SHP77 (cell line): ENCODE measurements around the gene SHROOM1.
"Not testable (repeated sequence)": the region's sequence is repeated elsewhere in the genome, so short reads cannot be mapped to it uniquely, and the experiment has no call there.

Source experiments
- DNase-seq, 2 experiments: peaks; one replicate each; lab custom pipeline; 2025; lab: John Stamatoyannopoulos, UW

SHROOM1 gene

GRCh38 chr5:132830436-132831094 lies at the start of gene SHROOM1:
TSS of gene SHROOM1 (minus strand) at chr5:132830647. CDS start at chr5:132826140, 4,507 bp downstream.
- DNase-seq, result peak in 1 of 2 experiments; percentile 53

DNA sequence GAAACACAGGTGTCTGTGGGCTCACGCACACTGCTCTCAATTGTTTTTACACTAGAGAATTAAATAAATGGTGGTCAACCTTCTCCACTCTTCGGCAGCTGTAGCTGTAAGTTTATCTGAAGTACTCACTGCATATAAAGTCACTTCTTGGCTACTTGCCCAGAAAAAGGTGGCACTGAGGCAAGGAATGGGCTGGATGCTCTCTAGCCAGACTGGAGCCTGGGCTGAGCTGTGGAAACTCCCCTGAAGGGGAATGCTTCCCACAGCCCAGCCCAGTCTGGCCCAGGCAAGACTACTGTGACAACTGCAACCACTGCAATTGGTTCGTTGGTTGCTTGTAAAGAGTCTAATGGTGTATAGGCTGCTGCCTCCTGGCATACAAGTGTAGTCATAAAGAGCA lies 47.5 kb upstream of the SHROOM1 start:
- DNase-seq, result no peak

- DNase-seq, result no peak
Observed at GRCh38 chr5:132877466-132877865, 47.0 kb upstream of the SHROOM1 start.

- DNase-seq, result no peak
Observed at GRCh38 chr5:132876020-132876759, 45.7 kb upstream of the SHROOM1 start.

- DNase-seq, result no peak
Observed at GRCh38 chr5:132873930-132874271, 43.5 kb upstream of the SHROOM1 start.

GRCh38 chr5:132873119-132873929 lies 42.9 kb upstream of the SHROOM1 start, which contains the start of gene LEAP2:
TSS of gene LEAP2 (plus strand) at chr5:132873668. CDS start at chr5:132873695, 27 bp downstream.
- DNase-seq, result no peak

GRCh38 chr5:132872788-132873118 lies 42.3 kb upstream of the SHROOM1 start:
- no peak for DNase-seq

DNA sequence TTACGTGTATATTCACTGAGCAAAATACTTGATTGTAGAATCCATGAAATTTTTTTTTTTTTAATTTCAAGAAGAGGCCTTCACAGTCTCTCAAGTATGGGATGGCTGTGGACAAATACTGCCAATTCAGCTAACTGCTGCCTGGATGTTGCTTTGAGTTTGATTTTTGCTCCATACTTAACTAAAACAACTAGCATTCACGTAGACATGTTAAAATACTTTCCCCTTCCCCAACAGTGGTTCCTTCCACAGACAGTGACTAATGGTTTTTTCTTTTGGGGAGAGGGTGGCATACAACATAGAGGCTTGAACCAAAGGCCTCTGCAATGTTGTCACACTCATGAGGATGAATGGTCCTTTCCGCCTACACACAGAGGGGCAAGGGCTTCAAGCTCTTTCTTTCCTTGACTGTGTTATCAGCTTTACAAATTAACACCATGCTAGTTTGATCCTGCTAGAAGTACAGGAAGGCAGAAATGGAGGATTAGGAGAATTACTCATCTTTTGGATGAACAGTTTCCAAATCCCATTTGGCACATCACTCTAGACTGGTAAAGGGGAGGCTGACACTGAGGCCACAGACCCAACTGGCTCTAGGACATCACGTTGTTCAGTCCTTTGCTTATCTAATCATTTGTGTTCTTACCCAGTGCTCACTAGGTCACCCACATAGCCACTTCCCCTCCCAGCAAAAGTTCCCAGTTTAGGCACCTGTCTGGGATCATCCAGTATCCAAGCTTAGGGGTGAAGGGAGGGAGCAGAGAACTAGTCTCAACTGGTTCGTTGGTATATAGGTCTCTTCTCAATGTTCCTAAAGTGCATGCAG lies 41.2 kb upstream of the SHROOM1 start:
- DNase-seq, result no peak

GRCh38 chr5:132870801-132871200 lies 40.4 kb upstream of the SHROOM1 start:
- DNase-seq, result no peak

GRCh38 chr5:132868754-132869153 lies 38.3 kb upstream of the SHROOM1 start:
- DNase-seq, result no peak

- DNase-seq, result no peak
Observed at GRCh38 chr5:132867046-132867451, 36.6 kb upstream of the SHROOM1 start.

GRCh38 chr5:132866342-132867045 lies 36.0 kb upstream of the SHROOM1 start, which contains the start of the genes GDF9 and UQCRQ:
TSS of gene GDF9 (minus strand) at chr5:132866469. CDS start at chr5:132864533, 1,936 bp downstream.
TSS of gene UQCRQ (plus strand) at chr5:132866642. CDS start at chr5:132866882, 240 bp downstream.
- DNase-seq, result peak; percentile 98 to 99

DNA sequence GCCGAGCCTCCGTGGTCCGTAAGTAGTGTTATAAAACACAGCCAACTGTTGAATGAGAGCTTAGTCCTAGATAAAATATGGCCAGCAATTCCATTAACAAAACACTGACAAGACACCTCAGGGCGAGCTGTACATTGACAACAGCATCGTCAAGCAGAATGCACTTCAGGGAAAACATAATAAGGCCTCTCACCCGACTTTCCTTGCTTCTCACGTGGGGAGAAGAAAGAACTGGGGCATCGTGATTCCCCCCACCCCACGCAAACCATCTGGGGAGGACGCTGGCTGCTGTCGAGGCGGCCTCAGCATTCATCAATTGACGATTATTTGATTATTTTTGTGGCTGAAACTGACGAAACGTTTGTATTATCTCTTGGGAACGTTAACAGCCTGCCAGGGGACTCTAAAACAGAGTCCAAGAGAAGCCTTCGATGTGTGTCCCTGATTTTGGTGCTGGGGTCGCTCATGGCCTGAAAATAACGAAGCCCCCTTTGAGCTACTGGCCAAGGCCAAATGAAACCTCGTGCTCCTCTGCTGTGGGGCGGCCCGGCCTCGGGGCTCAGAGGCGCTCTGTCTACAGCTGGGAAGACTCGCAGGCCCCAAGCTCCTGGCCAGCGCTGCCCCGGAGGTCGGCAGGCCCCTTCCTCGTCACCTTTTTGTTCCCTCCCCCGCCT lies 35.4 kb upstream of the SHROOM1 start:
- no peak for DNase-seq

DNA sequence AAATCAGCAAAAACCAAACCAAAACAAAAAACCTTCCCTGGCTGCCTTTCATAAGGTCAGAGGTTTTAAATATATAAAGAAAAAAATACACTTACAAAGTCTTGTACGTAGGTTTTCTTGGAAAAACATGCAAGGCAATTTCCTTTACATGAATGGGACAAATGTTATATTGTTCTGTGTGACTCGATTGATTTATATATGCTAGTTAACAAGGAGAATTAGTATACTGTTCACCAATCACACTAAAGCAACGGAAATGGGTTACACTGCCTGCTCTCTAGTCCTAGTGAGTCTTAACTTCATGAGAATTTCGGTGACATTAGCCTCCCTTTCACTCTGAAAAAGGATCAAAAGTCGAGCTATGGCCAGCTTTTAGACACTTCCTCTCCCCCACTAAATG lies 30.3 kb upstream of the SHROOM1 start:
- DNase-seq, result no peak

- DNase-seq, result no peak
Observed at GRCh38 chr5:132859889-132860437, 29.5 kb upstream of the SHROOM1 start.

DNA sequence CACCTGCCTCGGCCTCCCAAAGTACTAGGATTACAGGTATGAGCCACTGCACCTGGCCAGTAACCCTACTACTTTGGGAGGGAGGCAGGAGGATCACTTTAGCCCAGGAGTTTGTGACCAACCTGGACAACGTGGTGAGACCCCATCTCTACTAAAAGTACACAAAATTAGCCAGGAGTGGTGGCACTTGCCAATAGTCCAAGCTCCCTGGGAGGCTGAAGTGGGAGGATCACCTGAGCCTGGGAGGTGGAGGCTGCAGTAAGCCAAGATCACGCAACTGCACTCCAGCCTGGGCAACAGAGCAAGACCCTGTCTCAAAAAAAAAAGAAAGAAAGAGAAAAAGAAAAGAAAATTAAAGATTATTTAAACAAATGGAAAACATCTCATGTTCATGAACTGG lies 25.6 kb upstream of the SHROOM1 start:
- no peak for DNase-seq

GRCh38 chr5:132854992-132855391 lies 24.5 kb upstream of the SHROOM1 start:
- DNase-seq, result not testable (repeated sequence)

GRCh38 chr5:132854301-132854700 lies 23.9 kb upstream of the SHROOM1 start:
- DNase-seq, result no peak

DNA sequence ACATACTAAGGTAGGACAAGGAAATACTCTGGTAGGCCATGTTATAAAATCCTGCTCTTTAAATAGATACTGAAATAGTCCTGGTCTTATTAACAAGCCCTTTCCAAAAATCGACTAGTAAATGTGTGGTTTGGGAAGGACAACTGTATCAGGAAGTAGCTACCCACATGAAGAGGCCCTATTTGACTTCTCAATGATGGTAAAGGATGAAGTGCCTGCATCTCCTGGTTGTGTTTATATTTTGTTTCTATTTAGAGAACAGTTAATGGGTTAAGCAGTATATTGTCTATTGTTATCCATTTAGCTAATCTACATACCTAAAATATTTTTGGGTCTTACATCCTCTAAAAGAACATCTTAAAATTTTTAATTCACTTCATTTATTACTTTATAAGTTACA lies 23.3 kb upstream of the SHROOM1 start:
- DNase-seq, result no peak

DNA sequence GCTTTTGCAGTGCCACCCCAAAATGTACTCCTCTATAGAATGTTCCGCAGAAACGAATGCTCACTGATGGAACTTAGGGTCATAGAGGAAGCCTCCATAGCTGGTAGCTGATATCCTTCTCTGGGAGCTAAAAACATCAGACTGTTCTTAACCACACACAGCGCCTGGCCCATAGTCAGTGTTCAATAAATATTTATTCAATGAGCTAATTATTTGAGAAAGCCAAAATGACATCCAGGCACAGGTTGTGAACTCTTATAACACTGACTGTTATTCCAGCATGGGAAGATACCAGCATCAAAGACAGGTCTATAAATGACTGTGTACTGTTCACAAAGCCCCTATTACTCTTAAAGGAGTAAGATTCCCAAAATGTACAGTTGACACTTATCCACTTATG lies 22.9 kb upstream of the SHROOM1 start:
- DNase-seq, result no peak
